Ectodermal cell (in vitro differentiated cells): ENCODE measurements around the gene GPR137.

ENCODE experiments used
- H3K27ac ChIP-seq: 2 replicates; pipeline ENCODE4 v1.7.0; 2013; ENCODE audit warnings: mild to moderate bottlenecking, low read depth, low read length; ENCODE audit not compliant: insufficient read depth, poor library complexity, severe bottlenecking
- H3K27me3 ChIP-seq: 2 replicates; pipeline ENCODE4 v1.7.0; 2013; ENCODE audit warnings: mild to moderate bottlenecking, low read length; ENCODE audit not compliant: insufficient read depth, control insufficient read depth, poor library complexity, severe bottlenecking
- H3K36me3 ChIP-seq: one replicate; pipeline ENCODE4 v1.7.0; 2013; ENCODE audit warnings: low read length; ENCODE audit not compliant: control insufficient read depth, insufficient read depth
- H3K4me1 ChIP-seq: one replicate; pipeline ENCODE4 v1.7.0; 2013; ENCODE audit warnings: low read length; ENCODE audit not compliant: control insufficient read depth, insufficient read depth
- H3K4me3 ChIP-seq: 2 replicates; pipeline ENCODE4 v1.7.0; 2013; ENCODE audit warnings: low read depth, low read length, control low read depth; ENCODE audit not compliant: insufficient read depth
- H3K9me3 ChIP-seq: 2 replicates; pipeline ENCODE4 v1.7.0; 2013; ENCODE audit warnings: mild to moderate bottlenecking, low read length, moderate library complexity; ENCODE audit not compliant: control insufficient read depth
- WGBS, 2 experiments: methylation state at CpG; one replicate each; pipeline ENCODE4 v1.1.7; 2013; ENCODE audit warnings: missing lambda C conversion rate in 2 of 2; 5-methylcytosine and 5-hydroxymethylcytosine counted together

Gene GPR137

DNA sequence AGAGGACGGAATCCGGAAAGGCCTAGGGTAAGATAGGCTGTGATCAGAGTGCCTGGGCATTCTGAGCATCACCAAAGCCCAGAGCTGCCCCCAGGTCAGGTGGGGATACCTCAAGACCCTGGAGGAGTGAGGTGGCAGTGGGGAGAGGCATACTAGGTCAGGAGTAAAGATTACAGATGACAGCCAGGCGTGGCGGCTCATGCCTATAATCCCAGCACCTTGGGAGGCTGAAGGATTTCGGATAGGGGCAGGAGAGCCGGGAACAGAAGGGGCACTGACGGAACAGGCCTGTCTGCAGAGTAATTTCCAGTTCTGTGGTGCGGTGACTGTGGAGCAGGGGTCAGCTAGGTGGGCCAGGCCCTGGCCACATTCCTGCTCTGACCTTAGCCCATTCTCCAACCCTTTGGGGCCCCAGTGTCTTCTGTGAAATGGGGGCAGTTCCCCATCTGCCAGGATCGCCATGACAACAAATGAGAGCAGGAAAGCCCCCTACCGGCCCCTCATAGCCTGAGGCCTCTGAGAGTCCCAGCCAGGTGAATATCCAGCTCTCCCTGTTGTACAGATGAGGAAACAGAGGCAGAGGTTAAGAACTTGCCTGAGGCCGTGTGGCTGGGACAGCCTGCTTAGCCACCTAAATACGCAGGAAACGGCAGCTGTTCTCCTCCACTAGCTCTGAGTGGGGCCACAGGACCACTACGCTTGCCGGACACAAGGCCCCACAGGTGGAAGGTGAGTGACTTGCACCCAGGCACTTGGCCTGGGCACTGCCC lies 10.4 kb upstream of the GPR137 start:
- Histone ChIP-seq H3K9me3 (no peaks in the 10 kb centered on the region), H3K36me3 (peaks cover 6% of the 10 kb centered on the region), H3K4me3 (no peak overlapping the region), H3K4me1 (peaks cover 3% of the 10 kb centered on the region), H3K27ac (no peak overlapping the region), H3K27me3 (no peaks in the 10 kb centered on the region)
- 91% methylated on average over 15 of the region's 15 CpGs for WGBS, 2 experiments

DNA sequence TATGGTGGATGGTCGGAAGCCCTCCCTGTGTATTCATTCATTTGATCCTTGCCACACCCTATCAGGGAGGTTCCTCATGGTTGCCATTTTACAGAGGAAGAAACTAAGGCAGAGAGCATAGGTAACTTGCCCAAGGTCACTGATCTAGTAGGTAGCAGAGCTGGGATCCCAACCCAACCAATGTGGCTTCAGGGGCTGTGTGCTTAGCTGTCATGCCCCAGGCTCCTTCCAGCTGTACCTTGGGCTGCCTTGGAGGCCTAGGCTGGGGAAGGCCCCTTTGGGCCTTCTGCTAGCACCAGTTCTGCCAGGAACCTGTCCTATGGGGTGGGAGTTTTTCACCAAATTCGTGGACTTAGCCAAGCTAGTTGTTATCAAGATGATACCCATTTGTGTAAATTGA lies 9.8 kb upstream of the GPR137 start:
- no peaks in the 10 kb centered on the region for H3K9me3 ChIP-seq
- no peaks in the 10 kb centered on the region for H3K27me3 ChIP-seq
- peaks cover 6% of the 10 kb centered on the region for H3K36me3 ChIP-seq
- H3K27ac ChIP-seq, result no peak overlapping the region
- H3K4me1 ChIP-seq, result peaks cover 3% of the 10 kb centered on the region
- no peak overlapping the region for H3K4me3 ChIP-seq
- WGBS, 2 experiments, result 89 to 97% methylated on average over 1 of the region's 2 CpGs

DNA sequence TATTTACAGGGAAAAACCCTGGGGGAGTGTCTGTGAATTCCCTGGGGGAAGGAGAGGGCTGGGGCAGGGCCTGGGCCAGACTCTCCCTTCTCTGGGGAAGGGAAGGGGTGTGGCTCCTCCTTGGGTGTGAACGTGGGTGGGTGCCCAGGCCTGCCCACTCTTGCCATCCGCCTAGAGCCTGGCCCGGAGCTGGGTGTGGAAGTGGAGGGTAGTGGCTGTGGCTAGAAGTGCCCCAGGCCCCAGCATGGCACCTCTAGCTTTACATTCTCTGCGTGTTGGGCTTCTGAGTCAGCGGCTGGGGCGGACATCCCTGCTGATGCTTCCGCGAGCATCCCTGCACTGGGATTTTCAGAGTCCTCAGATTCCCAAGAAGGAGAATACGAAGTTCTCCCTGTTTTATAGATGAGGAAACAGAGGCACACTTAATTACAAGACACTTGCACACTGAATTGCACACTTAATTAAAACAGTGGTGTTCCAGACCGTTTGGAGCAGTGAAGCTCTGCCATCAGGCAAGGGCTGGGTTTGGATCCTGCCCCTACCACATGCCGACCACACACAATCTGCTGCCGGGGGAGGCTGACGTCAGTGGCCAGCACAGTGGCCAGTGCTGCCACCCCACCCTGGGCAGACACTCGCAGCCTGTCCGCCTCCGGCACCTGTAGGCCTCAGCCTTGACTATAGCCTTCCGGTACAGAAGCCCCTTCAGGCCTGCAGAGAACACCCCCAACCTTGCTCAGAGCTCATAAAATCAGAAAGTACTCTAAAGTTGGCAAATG lies 8.8 kb upstream of the GPR137 start:
- Histone ChIP-seq H3K4me3 (no peak overlapping the region), H3K27me3 (no peaks in the 10 kb centered on the region), H3K27ac (no peak overlapping the region), H3K36me3 (peaks cover 6% of the 10 kb centered on the region), H3K9me3 (no peaks in the 10 kb centered on the region), H3K4me1 (peaks cover 3% of the 10 kb centered on the region)
- WGBS, 2 experiments, result 95 to 96% methylated on average over 17 of the region's 17 CpGs

DNA sequence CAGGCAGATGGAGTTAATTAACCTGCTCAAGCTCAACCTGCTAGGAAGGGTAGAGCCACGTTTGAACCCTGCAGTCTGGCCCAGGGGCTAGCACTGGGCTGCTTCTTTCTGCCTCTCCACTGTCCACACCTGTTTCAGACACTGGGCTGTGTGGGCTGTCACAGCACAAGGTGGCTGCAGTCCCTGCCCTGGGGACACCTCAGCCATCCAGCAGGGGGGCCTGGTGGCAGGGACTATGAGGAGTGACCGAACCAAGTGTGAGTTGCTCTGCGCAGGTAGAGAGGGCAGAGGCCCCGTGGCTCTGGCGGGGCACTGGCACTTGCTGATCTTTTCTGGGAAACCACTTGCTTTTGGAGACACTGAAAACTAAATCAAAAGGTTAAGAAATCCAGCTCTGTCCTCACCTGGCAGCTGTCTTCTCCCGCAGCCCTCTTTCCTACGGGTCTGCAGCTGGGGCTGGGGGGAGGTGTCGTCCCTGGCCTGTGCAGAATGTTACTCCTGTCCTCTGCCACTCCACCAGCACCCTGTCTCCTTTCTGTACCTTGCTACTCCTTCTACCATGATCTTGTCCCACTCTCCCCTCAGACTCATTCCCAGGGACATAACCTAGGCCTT lies 7.0 kb upstream of the GPR137 start:
- Histone ChIP-seq H3K4me1 (peaks cover 3% of the 10 kb centered on the region), H3K9me3 (no peaks in the 10 kb centered on the region), H3K27ac (no peak overlapping the region), H3K4me3 (no peak overlapping the region), H3K27me3 (no peaks in the 10 kb centered on the region), H3K36me3 (peaks cover 6% of the 10 kb centered on the region)
- WGBS, 2 experiments, result 84 to 86% methylated on average over 8 of the region's 8 CpGs

DNA sequence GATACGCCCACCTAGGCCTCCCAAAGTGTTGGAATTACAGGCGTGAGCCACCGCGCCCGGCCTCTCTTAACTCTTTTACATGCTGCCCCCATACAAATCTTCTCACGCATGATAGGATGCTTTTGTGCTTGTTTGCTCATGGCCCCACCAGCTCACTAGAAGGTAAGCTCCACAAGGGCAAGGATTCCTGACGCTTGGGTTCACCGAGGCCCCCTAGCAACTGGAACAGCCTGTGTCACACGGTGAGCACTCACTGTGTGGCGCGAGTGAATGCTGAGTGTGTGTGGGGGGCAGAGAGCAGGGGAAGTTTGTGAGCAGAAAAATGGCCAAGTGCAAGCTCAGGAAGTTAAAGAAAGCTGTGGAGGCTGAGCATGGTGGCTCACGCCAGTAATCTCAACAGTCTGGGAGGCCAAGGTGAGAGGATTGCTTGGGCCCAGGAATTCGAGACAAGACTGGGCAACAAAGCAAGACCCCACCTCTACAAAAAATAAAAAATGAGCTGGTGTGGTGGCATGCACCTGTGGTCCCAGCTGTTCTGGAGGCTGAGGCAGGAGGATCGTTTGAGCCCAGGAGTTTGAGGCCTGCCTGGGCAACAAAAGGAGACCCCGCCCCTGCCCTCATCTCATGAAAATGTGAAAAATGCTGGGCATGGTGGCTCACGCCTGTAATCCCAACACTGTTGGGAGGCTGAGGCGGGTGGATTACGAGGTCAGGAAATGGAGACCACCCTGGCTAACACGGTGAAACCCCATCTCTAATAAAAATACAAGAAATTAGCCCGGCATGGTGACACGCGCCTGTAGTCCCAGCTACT lies 3.5 kb upstream of the GPR137 start:
- H3K4me1 ChIP-seq, result peaks cover 4% of the 10 kb centered on the region
- 95% methylated on average over 22 of the region's 22 CpGs for WGBS, 2 experiments
- no peak overlapping the region for H3K27ac ChIP-seq

DNA sequence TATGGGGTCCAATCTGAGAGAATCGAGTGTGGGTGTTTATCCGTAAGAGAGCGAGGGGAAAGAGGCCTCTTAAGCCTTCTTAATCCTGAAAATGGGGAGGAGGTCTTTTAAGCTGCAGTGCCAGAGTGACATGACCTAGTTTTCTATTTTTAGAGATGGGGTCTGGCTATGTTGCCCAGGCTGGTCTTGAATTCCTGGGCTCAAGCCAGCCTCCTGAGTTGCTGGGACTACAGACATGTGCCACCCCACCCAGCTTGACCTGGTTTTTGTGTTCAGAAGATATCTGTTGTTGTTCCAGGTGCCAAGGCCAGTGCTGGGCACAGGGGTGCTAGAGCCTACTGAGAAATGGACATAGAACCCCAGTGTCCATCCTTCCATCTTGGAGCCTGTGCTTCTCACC lies 2.6 kb upstream of the GPR137 start:
- Histone ChIP-seq H3K27ac (no peak overlapping the region), H3K27me3 (no peaks in the 10 kb centered on the region), H3K4me1 (peaks cover 4% of the 10 kb centered on the region), H3K4me3 (no peak overlapping the region), H3K9me3 (no peaks in the 10 kb centered on the region), H3K36me3 (no peaks in the 10 kb centered on the region)
- 85 to 90% methylated on average over 3 of the region's 3 CpGs for WGBS, 2 experiments

More for the DNA sequence above, 3.5 kb upstream of the GPR137 start:
- no peak overlapping the region for H3K4me3 ChIP-seq
- no peaks in the 10 kb centered on the region for H3K27me3 ChIP-seq
- no peaks in the 10 kb centered on the region for H3K9me3 ChIP-seq
- no peaks in the 10 kb centered on the region for H3K36me3 ChIP-seq

DNA sequence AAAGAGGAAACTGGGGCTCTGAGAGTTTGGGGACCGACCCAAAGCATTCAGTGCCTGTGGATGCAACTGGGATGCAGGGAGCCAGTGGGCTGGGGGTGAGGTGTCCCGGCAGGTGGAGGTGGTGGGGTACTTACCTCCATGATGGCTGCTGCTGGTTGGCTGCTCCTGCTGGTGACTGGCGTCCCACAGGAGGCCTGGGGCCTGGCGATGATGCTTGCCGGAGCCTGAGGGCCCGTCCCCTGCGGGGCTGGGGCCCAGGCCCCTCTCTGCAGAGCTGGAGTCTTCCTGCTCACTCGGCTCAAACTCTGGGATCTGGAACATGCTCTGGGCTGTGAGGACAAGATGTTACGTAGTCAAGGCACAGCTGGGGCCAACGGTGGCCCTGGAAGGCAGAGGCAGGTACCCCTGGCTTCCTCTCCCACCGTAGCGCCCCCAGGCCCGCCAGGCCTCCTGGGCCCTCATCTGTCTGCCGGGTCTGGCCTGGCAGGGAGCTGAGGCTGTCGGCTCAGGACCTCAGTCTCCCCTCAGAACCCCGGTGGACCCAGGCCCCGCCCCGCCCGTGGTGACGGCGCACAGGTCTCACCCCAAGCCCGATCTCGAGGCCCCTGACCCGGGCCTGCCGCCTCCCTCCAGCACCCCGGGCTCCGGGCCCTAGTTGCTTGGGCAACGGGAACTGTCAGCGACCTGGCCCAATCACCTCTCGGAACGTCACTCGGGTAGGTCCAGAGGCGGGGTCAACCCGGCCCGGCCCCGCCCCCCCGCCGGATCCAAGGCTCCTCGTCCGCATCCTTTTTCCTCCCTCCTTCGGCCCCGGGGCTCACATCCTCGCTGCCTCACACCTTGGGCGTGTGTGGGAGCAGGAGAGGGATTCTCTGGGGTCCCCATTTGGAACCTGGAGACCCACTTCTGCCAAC lies 1.3 kb upstream of the GPR137 start, which contains the start of gene BAD:
TSS of gene BAD (minus strand) at position 618 of the 914 bp plus-strand sequence. CDS start at position 321, 297 bp downstream.
- H3K27ac ChIP-seq, result peak within 1 kb of the TSS; percentile 80
- H3K27me3 ChIP-seq, result peaks cover 4% of the 10 kb centered on the region
- H3K9me3 ChIP-seq, result no peaks in the 10 kb centered on the region
- WGBS, 2 experiments, result 11 to 12% methylated on average over 44 of the region's 44 CpGs
- H3K4me3 ChIP-seq, result peak within 1 kb of the TSS; percentile 86
- peaks cover 4% of the 10 kb centered on the region for H3K4me1 ChIP-seq
- no peaks in the 10 kb centered on the region for H3K36me3 ChIP-seq

DNA sequence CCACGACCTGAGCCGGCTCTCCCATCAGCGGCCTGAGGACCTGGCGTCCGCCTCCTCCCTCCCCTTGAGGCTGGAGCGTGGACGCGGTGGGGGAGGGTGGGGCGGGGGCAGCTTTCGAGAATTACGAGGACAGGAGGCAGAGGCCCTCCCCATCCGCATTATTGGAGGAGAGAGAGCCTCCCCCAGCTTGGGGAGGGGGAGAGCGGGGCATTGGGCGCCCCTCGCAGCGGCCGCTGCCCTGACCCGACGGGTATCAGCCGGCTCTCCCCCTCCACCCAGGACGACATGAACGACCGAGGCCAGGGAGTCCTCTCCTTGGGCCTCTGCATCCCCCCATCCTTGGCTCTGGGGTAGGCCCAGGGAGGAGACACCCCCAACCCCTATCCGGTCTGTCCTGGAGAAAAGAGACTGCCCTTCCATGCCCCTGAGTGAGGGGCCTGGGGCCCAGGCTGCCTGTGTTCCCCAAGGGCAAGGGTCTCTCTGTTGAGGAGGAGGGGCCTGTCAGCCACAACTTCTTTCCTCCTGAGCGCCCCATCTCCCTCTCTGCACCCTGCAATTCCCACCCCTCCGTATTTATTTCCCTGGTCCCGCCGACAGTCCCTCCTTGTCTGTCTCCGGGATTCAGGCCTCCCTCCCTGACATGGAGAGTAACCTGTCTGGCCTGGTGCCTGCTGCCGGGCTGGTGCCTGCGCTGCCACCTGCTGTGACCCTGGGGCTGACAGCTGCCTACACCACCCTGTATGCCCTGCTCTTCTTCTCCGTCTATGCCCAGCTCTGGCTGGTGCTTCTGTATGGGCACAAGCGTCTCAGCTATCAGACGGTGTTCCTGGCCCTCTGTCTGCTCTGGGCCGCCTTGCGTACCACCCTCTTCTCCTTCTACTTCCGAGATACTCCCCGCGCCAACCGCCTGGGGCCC lies 495 bp downstream of the GPR137 start:
- WGBS, 2 experiments, result 29 to 31% methylated on average over 39 to 40 of the region's 40 CpGs
- H3K9me3 ChIP-seq, result no peaks in the 10 kb centered on the region
- peaks cover 23% of the 10 kb centered on the region for H3K27me3 ChIP-seq
- peaks cover 5% of the 10 kb centered on the region for H3K4me1 ChIP-seq
- no peaks in the 10 kb centered on the region for H3K36me3 ChIP-seq
- no peak overlapping the region for H3K27ac ChIP-seq
- H3K4me3 ChIP-seq, result peak overlapping the region; percentile 86
